Daoy (cell line): ENCODE data around the gene LCN12. TPM values are rescaled to one million over a fixed set of nuclear protein-coding genes. Genes with fewer than 3 reads are reported as not detected.
"Not testable (repeated sequence)": the region's sequence is repeated elsewhere in the genome, so short reads cannot be mapped to it uniquely, and the experiment has no call there.

Experiments used
- DNase-seq: peaks from one replicate; pipeline ENCODE4 v3.0.0-alpha.2; 2015; ENCODE audit warnings: low read depth
- total RNA-seq: library from RNA; depleted of rRNA; stranded (reverse); fragments of >200 nt; shearing (Covaris generic); gene quantifications from 2 replicates; pipeline ENCODE4 v1.2.3, GENCODE V29; 2014; rRNA removed

Gene LCN12
- total RNA-seq, 1 experiment from 2014 or later: not detected

- no peak for DNase-seq
Measured at GRCh38 chr9:136990242-136990911, 38.3 kb downstream of the LCN12 start.

- DNase-seq: peak; percentile 96
Measured at GRCh38 chr9:136991993-136992818, 40.1 kb downstream of the LCN12 start, which contains the start of gene PAXX. TSS of gene PAXX (plus strand) at chr9:136992422. CDS start at chr9:136992444, 22 bp downstream.

GRCh38 chr9:136992819-136993369 is 40.8 kb downstream of the LCN12 start:
- no peak for DNase-seq

- DNase-seq: no peak
Measured at GRCh38 chr9:136994180-136994887, 42.3 kb downstream of the LCN12 start.

- no peak for DNase-seq
Measured at GRCh38 chr9:136994888-136995230, 42.8 kb downstream of the LCN12 start.

- DNase-seq: no peak
Measured at GRCh38 chr9:136995362-136995761, 43.3 kb downstream of the LCN12 start.

GRCh38 chr9:136995772-136996311 is 43.8 kb downstream of the LCN12 start:
- peak; percentile 54 for DNase-seq

- peak; percentile 61 for DNase-seq
Measured at GRCh38 chr9:136996361-136997292, 44.6 kb downstream of the LCN12 start, which contains the start of gene CLIC3. TSS of gene CLIC3 (minus strand) at chr9:136996568. CDS start at chr9:136996543, 25 bp downstream.

GRCh38 chr9:136997371-136997770 is 45.3 kb downstream of the LCN12 start:
- no peak for DNase-seq

GRCh38 chr9:136997830-136998234 is 45.8 kb downstream of the LCN12 start:
- DNase-seq: no peak

- no peak for DNase-seq
Measured at GRCh38 chr9:137000177-137000930, 48.3 kb downstream of the LCN12 start.

- no peak for DNase-seq
Measured at GRCh38 chr9:137001857-137002645, 50.0 kb downstream of the LCN12 start.

- DNase-seq: no peak
Measured at GRCh38 chr9:137002646-137003041, 50.6 kb downstream of the LCN12 start.

GRCh38 chr9:137004285-137004684 is 52.2 kb downstream of the LCN12 start:
- not testable (repeated sequence) for DNase-seq

Other genes starting within 250 kb of the LCN12 start
- 6.6 and 6.8 TPM in 2 replicates for gene DIPK1B, start 239.7 kb upstream of the LCN12 start, total RNA-seq
- not detected in 2 replicates for gene LCN10, start 209.3 kb upstream of the LCN12 start, total RNA-seq
- gene LCN6, start 203.7 kb upstream of the LCN12 start, total RNA-seq: not detected in 2 replicates
- not detected in 2 replicates for gene LCN8, start 194.0 kb upstream of the LCN12 start, total RNA-seq
- not detected in 2 replicates for gene LCN15, start 187.8 kb upstream of the LCN12 start, total RNA-seq
- gene TMEM141, start 160.9 kb upstream of the LCN12 start, total RNA-seq: 46.9 and 61.6 TPM in 2 replicates
- gene CCDC183, start 155.9 kb upstream of the LCN12 start, total RNA-seq: 0.23 TPM in 1 of 2 replicates, not detected in the other
- 64.7 and 69.4 TPM in 2 replicates for gene RABL6, start 144.3 kb upstream of the LCN12 start, total RNA-seq
- 0.18 and 0.74 TPM in 2 replicates for gene AJM1, start 109.8 kb upstream of the LCN12 start, total RNA-seq
- 67.5 and 92.7 TPM in 2 replicates for gene PHPT1, start 102.9 kb upstream of the LCN12 start, total RNA-seq
- gene MAMDC4, start 99.9 kb upstream of the LCN12 start, total RNA-seq: 2.1 and 6.1 TPM in 2 replicates
- gene EDF1, start 86.0 kb upstream of the LCN12 start, total RNA-seq: 379 and 424 TPM in 2 replicates
- 25.4 and 34.6 TPM in 2 replicates for gene TRAF2, start 65.8 kb upstream of the LCN12 start, total RNA-seq
- 98.8 and 99.2 TPM in 2 replicates for gene FBXW5, start 7.5 kb upstream of the LCN12 start, total RNA-seq
- gene C8G, start 7.0 kb upstream of the LCN12 start, total RNA-seq: 1.2 TPM in 1 of 2 replicates, not detected in the other
- gene PTGDS, start 25.2 kb downstream of the LCN12 start, total RNA-seq: not detected in 2 replicates
- not detected in 2 replicates for gene LCNL1, start 30.7 kb downstream of the LCN12 start, total RNA-seq
- 60.5 and 66.9 TPM in 2 replicates for gene PAXX, start 40.1 kb downstream of the LCN12 start, total RNA-seq
- gene CLIC3, start 44.3 kb downstream of the LCN12 start, total RNA-seq: 0.18 and 3.9 TPM in 2 replicates
- 1.2 and 2.2 TPM in 2 replicates for gene ABCA2, start 76.0 kb downstream of the LCN12 start, total RNA-seq
- not detected in 2 replicates for gene FUT7, start 79.8 kb downstream of the LCN12 start, total RNA-seq
- 15.9 and 17.4 TPM in 2 replicates for gene NPDC1, start 93.9 kb downstream of the LCN12 start, total RNA-seq
- not detected in 2 replicates for gene ENTPD2, start 101.8 kb downstream of the LCN12 start, total RNA-seq
- 69.8 and 86.6 TPM in 2 replicates for gene SAPCD2, start 118.3 kb downstream of the LCN12 start, total RNA-seq
- gene UAP1L1, start 125.2 kb downstream of the LCN12 start, total RNA-seq: 6.1 and 12.4 TPM in 2 replicates
- 57.5 and 61.9 TPM in 2 replicates for gene MAN1B1, start 134.7 kb downstream of the LCN12 start, total RNA-seq
- gene DPP7, start 162.5 kb downstream of the LCN12 start, total RNA-seq: 23.0 and 35.4 TPM in 2 replicates
- 0.06 TPM in 1 of 2 replicates, not detected in the other for gene GRIN1, start 186.9 kb downstream of the LCN12 start, total RNA-seq
- gene LRRC26, start 217.8 kb downstream of the LCN12 start, total RNA-seq: not detected in 2 replicates
- gene TMEM210, start 219.8 kb downstream of the LCN12 start, total RNA-seq: not detected in 2 replicates
- 11.3 and 23.5 TPM in 2 replicates for gene ANAPC2, start 236.3 kb downstream of the LCN12 start, total RNA-seq
- 169 and 188 TPM in 2 replicates for gene SSNA1, start 236.4 kb downstream of the LCN12 start, total RNA-seq
- 11.7 and 12.8 TPM in 2 replicates for gene TPRN, start 248.5 kb downstream of the LCN12 start, total RNA-seq